Activated T-cell treated with anti-CD3 and anti-CD28 coated beads for 1 hour (primary cell): ENCODE data around the gene RALGAPB.
"Not testable (repeated sequence)": the region's sequence is repeated elsewhere in the genome, so short reads cannot be mapped to it uniquely, and the experiment has no call there.

Source experiments
- DNase-seq: peaks from one replicate; pipeline ENCODE4 v3.0.0-alpha.2; 2020; ENCODE audit warnings: low read depth

RALGAPB gene

DNA sequence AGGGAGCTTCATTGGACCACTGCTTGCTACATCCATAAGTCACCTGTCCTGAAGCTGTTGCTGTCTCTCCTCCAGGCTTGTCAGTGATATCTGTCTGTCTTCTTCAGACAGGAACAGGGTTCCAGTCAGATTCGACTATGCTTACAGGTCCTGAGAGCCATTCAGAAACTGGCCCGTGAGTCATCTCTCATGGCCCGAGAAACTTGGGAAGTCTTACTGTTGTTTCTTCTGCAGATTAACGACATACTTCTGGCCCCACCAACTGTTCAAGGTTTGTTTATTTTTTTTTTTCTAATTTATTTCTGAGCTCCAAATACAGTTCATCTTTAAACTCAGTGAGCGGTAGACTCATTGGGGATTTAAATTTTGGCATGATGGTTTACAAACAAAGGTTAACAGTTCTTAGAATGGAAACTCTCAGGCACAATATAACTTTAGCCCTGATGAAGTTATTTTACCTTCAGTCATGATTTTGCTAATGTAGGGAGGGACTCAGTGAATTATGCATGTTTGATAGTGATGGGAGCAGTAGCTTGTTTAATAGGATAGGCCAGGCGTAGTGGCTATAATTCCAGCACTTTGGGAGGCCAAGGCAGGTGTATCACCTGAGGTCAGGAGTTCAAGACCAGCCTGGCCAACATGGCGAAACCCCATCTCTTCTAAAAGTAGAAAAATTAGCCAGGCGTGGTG lies 24.7 kb downstream of the RALGAPB start:
- DNase-seq: no peak

- DNase-seq: no peak
Observed at GRCh38 chr20:38498909-38499308, 26.3 kb downstream of the RALGAPB start.

DNA sequence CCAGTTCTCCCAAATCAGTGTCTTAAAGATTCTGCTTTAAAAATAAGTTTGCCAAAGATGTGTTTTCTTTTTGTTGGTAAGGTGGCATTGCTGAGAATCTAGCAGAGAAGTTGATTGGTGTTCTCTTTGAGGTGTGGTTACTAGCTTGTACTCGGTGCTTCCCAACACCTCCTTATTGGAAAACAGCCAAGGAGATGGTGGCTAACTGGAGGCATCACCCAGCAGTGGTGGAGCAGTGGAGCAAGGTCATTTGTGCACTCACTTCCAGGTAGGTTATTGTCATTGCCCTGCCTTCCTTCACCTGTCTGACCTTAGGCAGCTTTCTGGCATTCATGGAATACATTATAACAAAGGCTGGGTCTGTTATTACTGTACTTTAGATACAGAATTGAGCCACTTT lies 26.7 kb downstream of the RALGAPB start:
- no peak for DNase-seq

- no peak for DNase-seq
Observed at GRCh38 chr20:38501858-38502436, 29.3 kb downstream of the RALGAPB start.

DNA sequence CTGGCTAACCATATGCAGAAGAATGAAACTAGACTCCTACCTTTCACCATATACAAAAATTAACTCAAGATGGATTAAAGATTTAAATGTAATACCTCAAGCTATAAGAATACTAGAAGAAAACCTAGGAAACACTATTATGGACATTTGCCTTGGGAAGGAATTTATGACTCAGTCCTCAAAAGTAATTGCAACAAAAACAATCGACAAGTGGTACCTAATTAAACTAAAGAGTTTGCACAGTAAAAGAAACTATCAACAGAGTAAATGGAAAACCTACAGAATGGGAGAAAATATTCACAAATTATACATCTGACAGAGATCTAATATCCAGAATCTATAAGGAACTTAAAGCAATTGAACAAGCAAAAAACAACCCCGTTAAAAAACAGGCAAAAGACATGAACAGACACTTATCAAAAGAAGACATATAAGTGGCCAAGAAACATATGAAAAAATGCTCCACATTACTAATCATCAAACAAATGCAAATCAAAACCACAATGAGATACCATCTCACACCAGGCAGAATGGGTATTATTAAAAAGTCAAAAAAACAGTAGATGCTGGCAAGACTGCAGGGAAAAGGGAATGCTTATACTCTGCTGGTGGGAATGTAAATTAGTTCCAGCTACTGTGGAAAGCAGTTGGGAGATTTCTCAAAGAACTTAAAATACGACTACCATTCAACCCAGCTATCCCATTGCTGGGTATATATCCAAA lies 31.9 kb downstream of the RALGAPB start:
- DNase-seq: no peak

GRCh38 chr20:38505091-38505455 lies 32.4 kb downstream of the RALGAPB start:
- DNase-seq: no peak

DNA sequence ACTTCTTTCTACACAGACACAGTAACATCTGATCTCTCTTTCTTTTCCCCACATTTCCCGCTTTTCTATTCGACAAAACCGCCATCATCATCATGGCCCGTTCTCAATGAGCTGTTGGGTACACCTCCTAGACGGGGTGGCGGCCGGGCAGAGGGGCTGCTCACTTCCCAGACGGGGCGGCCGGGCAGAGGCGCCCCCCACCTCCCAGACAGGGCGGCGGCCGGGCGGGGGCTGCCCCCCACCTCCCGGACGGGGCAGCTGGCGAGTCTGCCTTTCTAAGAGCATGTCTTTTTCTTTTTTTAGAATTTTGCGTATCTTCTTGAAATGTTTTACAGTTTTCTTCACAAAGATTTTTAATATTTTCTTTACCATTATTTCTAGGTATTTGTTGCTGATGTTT lies 39.1 kb downstream of the RALGAPB start:
- DNase-seq: not testable (repeated sequence)

DNA sequence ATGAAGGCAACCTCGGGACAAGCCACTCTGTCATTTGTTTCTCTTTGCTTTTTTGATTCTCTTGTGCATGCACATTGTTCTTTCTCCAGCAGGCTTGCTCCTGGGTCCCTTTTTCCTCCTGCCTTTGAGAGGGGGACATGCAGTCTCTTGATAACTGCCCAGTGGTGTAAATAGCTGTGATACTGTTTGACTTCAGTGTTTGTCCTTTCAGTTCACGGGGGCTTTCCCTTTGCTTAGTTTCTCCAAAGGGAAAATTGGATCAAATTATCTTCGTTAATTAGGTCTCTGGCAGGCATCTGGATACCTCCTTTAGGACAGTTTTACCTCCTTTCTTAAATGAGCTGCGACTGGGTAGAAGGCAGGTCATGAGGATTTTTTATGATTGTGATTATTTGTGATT lies 41.5 kb downstream of the RALGAPB start:
- no peak for DNase-seq

DNA sequence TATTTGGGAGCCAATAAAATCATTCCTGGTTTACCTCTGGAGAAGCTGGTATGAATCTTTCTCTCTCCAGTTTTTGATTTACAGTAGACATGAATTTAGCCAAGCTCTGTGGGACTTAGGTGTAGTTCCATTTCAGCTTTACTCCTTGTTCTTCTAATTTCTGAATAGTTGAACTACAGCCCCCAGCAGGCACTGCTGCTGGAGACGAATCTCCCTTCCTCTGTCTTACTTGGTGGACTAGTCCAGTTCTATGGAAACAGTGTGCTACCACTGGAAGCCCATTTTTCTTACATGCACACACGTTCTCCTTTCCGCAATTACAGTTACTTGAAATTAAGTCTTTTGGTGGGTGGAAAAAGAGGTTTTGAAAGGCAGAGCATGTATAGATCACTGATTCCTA lies 42.3 kb downstream of the RALGAPB start:
- no peak for DNase-seq

DNA sequence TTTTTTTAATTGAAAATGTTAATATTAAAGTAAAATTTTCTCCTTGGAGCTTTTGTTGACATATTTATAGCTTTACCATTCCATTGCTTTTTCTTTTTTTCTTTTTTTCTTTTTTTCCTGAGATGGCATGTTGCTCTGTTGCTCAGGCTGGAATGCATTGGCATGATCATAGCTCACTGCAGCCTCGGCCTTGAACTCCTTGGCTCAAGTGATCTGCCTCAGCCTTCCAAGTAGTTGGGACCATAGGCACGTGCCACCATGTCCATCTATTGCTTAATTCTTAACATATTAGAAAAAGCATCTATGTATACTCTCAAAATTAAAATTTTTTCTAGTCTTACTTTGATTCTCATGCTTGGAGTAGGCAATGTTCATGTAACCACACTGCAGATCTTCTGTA lies 43.0 kb downstream of the RALGAPB start:
- no peak for DNase-seq

DNA sequence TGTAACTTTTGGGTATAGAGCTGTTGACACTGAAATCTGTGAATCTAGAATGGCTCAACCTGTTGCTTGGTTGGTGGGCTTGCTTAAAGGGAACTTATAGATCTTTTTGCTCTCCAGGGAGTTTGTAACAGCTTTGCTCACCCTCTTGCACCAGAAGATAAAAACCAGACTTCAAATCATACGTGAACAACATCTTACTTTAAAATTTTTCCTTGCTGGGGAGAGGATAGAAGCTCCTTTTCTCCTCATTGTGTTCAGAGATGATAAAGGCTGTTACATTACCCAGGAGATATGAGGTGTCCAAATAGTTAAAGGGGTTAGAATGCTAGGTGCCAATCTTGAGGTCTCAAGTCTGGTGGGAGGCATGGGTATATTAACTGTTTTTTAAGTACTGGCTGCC lies 46.8 kb downstream of the RALGAPB start:
- DNase-seq: no peak

GRCh38 chr20:38520261-38520660 lies 47.6 kb downstream of the RALGAPB start:
- DNase-seq: no peak

GRCh38 chr20:38523697-38524096 lies 51.1 kb downstream of the RALGAPB start:
- DNase-seq: no peak

- no peak for DNase-seq
Observed at GRCh38 chr20:38528167-38528566, 55.5 kb downstream of the RALGAPB start.

DNA sequence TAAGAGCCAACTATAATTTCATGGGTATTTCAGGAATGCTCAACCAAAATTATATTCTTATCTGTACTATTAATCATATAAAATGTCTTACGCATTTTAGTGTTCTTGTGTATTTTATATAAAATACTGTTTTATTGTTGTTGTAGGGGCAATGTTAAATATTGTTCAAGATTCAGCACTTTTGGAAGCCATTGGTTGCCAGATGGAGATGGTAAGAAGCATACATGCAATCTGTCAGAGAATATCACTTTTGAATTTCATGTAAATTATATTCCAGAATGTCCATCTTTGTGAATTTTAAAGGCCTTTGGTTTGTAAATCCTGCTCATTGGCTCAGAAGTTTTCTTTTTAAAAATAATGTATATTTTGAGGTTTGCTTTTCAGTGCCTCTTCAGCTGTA lies 58.4 kb downstream of the RALGAPB start:
- DNase-seq: no peak

DNA sequence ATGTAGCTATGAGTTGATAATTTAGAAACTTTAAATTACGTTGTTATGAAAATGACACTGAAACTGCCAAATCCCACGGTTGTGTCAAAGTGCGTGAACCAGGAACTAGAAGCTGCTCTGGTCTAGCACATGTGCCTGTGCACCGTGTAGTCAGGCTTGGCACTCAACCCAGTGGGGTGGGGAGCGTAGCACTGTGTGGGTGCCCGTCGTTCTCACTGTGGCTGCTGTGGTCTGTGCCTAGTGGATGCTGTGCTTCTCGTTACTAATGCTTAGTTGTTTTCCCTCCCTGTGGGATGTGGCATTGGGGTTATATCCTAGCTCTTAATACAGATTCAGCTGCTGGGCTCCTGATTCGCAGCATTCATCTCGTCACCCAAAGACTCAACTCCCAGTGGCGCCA lies 62.1 kb downstream of the RALGAPB start:
- DNase-seq: no peak

DNA sequence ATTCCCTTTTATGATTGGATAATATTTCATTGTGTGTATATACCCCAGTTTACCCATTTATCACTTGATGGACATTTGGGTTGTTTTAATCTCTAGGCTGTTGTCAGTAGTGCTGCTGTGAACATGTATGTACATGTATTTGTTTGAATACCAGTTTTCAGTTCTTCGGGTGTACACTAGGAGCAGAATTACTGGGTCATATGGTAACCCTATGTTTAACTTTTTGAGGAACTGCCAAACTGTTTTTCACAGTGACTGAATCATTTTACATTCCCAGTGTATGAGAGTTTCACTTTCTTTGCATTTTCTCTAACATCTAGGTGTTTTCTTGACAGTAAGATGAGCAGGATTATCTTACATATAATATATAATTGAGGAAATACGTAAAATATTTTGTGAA lies 63.7 kb downstream of the RALGAPB start:
- DNase-seq: no peak

DNA sequence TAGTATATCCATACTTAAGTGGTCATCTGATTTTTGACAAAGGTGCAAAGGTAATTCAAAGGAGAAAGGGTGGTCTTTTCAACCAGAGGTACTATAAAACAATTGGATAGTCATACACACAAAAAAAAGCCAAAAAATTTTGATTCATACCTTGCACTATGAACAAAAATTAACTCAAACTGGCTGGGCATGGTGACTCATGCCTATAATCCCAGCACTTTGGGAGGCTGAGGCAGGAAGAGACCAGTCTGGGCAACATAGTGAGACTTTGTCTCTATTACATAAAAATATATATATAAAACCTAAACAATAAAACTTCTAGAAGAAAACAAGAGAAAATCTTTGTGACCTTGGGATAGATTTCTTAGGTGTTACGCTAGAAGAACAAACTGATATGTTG lies 64.5 kb downstream of the RALGAPB start:
- no peak for DNase-seq

- no peak for DNase-seq
Observed at GRCh38 chr20:38538789-38539188, 66.1 kb downstream of the RALGAPB start.

DNA sequence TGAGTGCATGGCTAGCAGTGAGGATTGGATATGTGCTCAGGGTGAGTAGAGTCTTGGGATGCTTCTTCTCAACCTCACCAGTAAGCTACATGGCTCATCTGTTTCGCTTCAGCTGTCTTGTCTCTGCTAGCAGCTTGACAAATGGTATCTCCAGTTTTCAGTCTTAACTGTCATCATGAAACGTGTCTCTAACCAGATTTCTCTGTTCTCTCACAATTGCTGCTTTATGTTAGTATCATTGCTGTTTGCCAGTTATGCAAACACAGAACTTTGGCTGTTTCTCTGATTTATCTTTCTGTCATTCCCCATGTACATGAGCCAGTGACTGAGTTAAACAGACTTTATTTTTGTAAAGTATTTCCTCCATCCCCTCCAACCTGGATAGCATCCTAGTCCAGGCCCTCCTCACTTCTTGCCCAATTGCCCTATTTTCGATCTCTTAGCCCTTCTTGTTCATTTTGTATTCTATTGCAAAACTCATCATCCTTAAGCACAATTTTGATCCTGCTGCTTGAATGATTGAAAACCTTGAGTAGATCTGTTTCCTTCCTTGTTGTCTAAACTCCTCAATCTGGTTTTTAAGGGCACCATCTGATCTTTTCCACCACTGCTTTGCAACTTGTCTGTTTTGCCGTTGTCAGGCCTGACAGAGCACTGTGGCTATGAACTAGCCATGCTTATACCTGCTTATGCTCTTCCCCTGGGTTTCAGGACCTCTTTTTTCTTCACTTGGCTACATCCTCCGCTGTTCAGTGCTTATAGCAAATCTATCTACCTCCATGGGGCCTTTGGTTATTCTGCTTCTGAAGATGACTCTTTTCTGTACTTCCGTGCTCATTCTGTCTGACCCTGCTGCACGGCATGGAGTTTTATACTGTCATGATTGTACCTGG lies 70.6 kb downstream of the RALGAPB start:
- no peak for DNase-seq

- no peak for DNase-seq
Observed at GRCh38 chr20:38545771-38546170, 73.1 kb downstream of the RALGAPB start.

GRCh38 chr20:38547288-38548085 lies 74.8 kb downstream of the RALGAPB start:
- no peak for DNase-seq
